T-helper 1 cell treated with Interleukin-12 subunit alpha and Interleukin-12 subunit beta and Interleukin-4 antibody, amounts not matched to agents 30 ng/mL and 1 ng/mL, for 36 hours (primary cell): ENCODE measurements around the gene KLHL42. TPM values are rescaled to one million over a fixed set of nuclear protein-coding genes. Genes with fewer than 3 reads are reported as not detected.

ENCODE experiments used
- intact Hi-C: fragments of 100-400 bp; cut with micrococcal nuclease; formaldehyde crosslinking; loops from one replicate; pipeline ENCODE4 v1.15.1; 2024
- total RNA-seq: library from RNA; stranded (reverse); gene quantifications from 2 replicates; pipeline ENCODE4 v1.2.3, GENCODE V29; 2022

The KLHL42 gene
- total RNA-seq, 1 donor from 2014 or later, result 17.5 TPM

DNA sequence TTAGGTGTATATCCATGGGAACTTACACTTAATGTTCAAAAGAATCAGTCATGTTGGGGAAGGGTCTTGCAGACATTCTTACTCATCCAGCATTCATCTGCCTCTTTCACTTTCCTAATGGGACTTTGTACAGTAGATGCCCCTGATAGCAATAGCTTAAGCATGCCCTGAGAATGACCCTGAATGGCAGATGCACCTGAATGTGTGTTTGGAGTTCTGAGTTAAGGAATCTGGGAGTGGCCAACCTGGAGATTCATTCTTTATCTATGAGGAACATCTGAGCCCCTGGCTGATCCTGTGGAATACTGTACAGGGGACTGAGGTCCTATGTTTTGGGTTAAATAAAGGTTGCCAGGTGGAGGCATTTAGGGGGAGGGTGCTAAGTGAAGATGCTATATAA lies 71.3 kb downstream of the KLHL42 start:
- intact Hi-C loops, result no loop called here

DNA sequence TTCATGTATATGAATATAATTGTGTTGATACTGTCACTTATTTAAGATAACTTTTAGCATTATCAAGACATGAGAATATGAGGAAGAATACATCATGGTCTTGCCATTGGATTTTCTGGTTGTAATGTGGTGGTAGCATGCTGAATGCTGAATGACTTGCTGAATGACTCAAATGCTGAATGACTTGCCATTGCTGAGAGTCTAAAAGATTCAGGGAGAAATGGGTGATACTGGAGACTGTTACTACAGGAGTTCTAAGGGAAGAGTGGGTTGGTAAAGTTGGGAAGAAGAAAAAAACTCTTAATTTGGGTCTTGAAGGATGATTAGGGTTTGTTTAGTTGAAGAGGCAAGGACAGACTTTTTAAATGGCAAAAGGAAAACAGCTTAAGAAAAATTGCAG lies 72.1 kb downstream of the KLHL42 start:
- intact Hi-C loops, result no loop called here

Other genes starting within 250 kb of the KLHL42 start
- gene REP15, start 83.8 kb upstream of the KLHL42 start, total RNA-seq, result 1.4 and 1.8 TPM in 2 replicates
- gene MRPS35, start 69.4 kb upstream of the KLHL42 start, total RNA-seq, result 38.2 and 39.0 TPM in 2 replicates
- gene MANSC4, start within 50 bp of the KLHL42 start, total RNA-seq, result not detected in 2 replicates
- not detected in 2 replicates for gene PTHLH, start 192.5 kb downstream of the KLHL42 start, total RNA-seq